HepG2 (cell line): ENCODE measurements around the gene ADAMTS4. TPM values are rescaled to one million over a fixed set of nuclear protein-coding genes. Genes with fewer than 3 reads are reported as not detected.

Experiments used
- ATF5 ChIP-seq: sonication (generic); formaldehyde crosslinking; IDR thresholded peaks from 2 replicates; pipeline ENCODE4 v1.4.0; 2020; ENCODE audit warnings: mild to moderate bottlenecking, low read depth, missing genetic modification reagents
- BHLHE40 ChIP-seq: IDR thresholded peaks from 2 replicates; pipeline ENCODE4 v1.6.1; 2011; ENCODE audit warnings: low read length, improper control_type of control experiment
- ELF4 ChIP-seq: sonication (generic); formaldehyde crosslinking; IDR thresholded peaks from 2 replicates; pipeline ENCODE4 v1.5.0; 2020; ENCODE audit warnings: missing genetic modification reagents, mild to moderate bottlenecking, moderate library complexity, borderline replicate concordance
- GABPA ChIP-seq, 2 experiments: IDR thresholded peaks; 2 replicates each; pipeline ENCODE4 v1.6.1; 2011 to 2016; ENCODE audit warnings: low read depth in 2 of 2, low read length in 1 of 2, missing biosample characterization in 1 of 2, missing genetic modification characterization in 1 of 2
- IKZF1 ChIP-seq: fragments of 450-650 bp; IDR thresholded peaks from 2 replicates; pipeline ENCODE4 v1.7.1; 2016
- KLF9 ChIP-seq: IDR thresholded peaks from 2 replicates; pipeline ENCODE4 v1.6.1; 2016; ENCODE audit warnings: low read depth
- MBNL3 ChIP-seq: fragments of 250-450 bp; sonication (Bioruptor Pico); conservative IDR thresholded peaks from 2 replicates; pipeline ENCODE4 v1.8.0; 2022; ENCODE audit warnings: mild to moderate bottlenecking, inconsistent platforms
- MYC ChIP-seq: sonication (generic); formaldehyde crosslinking; IDR thresholded peaks from 2 replicates; pipeline ENCODE4 v1.9.0; 2021; ENCODE audit warnings: missing genetic modification reagents, borderline replicate concordance
- NFIB ChIP-seq: sonication (generic); formaldehyde crosslinking; IDR thresholded peaks from 2 replicates; pipeline ENCODE4 v1.9.0; 2021; ENCODE audit warnings: missing genetic modification reagents, mild to moderate bottlenecking, borderline replicate concordance
- NRL ChIP-seq: sonication (generic); formaldehyde crosslinking; IDR thresholded peaks from 2 replicates; pipeline ENCODE4 v1.5.0; 2020; ENCODE audit warnings: missing genetic modification reagents, mild to moderate bottlenecking, moderate library complexity, borderline replicate concordance
- PCBP2 ChIP-seq: fragments of 200-400 bp; formaldehyde crosslinking; optimal IDR thresholded peaks from 2 replicates; pipeline ENCODE3; 2018; ENCODE audit warnings: low read length, low read depth; ENCODE audit not compliant: poor library complexity, severe bottlenecking
- RFXANK ChIP-seq: IDR thresholded peaks from 2 replicates; pipeline ENCODE4 v1.6.1; 2016
- SIN3B ChIP-seq: fragments of 150-350 bp; IDR thresholded peaks from 2 replicates; pipeline ENCODE4 v1.6.1; 2014; ENCODE audit warnings: low read length
- SMAD1 ChIP-seq: sonication (generic); formaldehyde crosslinking; IDR thresholded peaks from 2 replicates; pipeline ENCODE4 v1.4.0; 2020; ENCODE audit warnings: missing genetic modification reagents, low read depth, mild to moderate bottlenecking, borderline replicate concordance
- ZNF280B ChIP-seq: sonication (generic); formaldehyde crosslinking; IDR thresholded peaks from 2 replicates; pipeline ENCODE4 v1.5.0; 2020; ENCODE audit warnings: missing genetic modification reagents, mild to moderate bottlenecking, borderline replicate concordance
- ZNF556 ChIP-seq: sonication (generic); formaldehyde crosslinking; IDR thresholded peaks from 2 replicates; pipeline ENCODE4 v1.4.0; 2020; ENCODE audit warnings: mild to moderate bottlenecking, missing genetic modification reagents, borderline replicate concordance
- ZNF564 ChIP-seq: sonication (generic); formaldehyde crosslinking; IDR thresholded peaks from 2 replicates; pipeline ENCODE4 v1.8.1; 2023; ENCODE audit warnings: mild to moderate bottlenecking, missing genetic modification reagents
- ZNF709 ChIP-seq: sonication (generic); formaldehyde crosslinking; IDR thresholded peaks from 2 replicates; pipeline ENCODE4 v1.5.0; 2020; ENCODE audit warnings: mild to moderate bottlenecking, missing genetic modification reagents
- ZNF713 ChIP-seq: sonication (generic); formaldehyde crosslinking; IDR thresholded peaks from 2 replicates; pipeline ENCODE4 v1.4.0; 2020; ENCODE audit warnings: mild to moderate bottlenecking, missing genetic modification reagents
- ZNF768 ChIP-seq: sonication (generic); formaldehyde crosslinking; IDR thresholded peaks from 2 replicates; pipeline ENCODE4 v1.4.0; 2020; ENCODE audit warnings: missing genetic modification reagents
- polyA plus RNA-seq, 8 experiments: library from polyadenylated mRNA; depleted of rRNA in 3 of 8; stranded (reverse) in 7 of 8; unstranded in 1 of 8; fragments of >200 nt; fragmentation: Illumina TruSeq in 4 of 8; extraction: Trizol in 4 of 8; gene quantifications; 2 replicates each; pipeline versions ENCODE4 v1.2.1 to v1.2.3, GENCODE V29; 2011 to 2016; ENCODE audit warnings: low read depth in 4 of 8, missing spikeins in 1 of 8, mixed read lengths in 1 of 8; ENCODE audit not compliant: insufficient read depth in 1 of 8
- total RNA-seq, 5 experiments: library from RNA; depleted of rRNA; stranded (reverse); fragments of >200 nt; fragmentation: Illumina TruSeq; extraction: Trizol; gene quantifications; 2 replicates each; pipeline ENCODE4 v1.2.3, GENCODE V29; 2016; ENCODE audit warnings: low read depth in 1 of 5
- TF ChIP-seq, protein P1 (sequence below): sonication (generic); formaldehyde crosslinking; IDR thresholded peaks from 2 replicates; pipeline ENCODE4 v1.4.0; 2020; ENCODE audit warnings: mild to moderate bottlenecking, missing genetic modification reagents
- TF ChIP-seq, protein P2 (sequence below), 2 experiments: fragments of 450-650 bp in 1 of 2; sonication (generic) in 1 of 2; formaldehyde crosslinking; IDR thresholded peaks; 2 replicates each; pipeline versions ENCODE4 v1.5.0 to v1.8.0; 2020 to 2022; ENCODE audit warnings: mild to moderate bottlenecking in 1 of 2, missing genetic modification reagents in 1 of 2

The ADAMTS4 gene
- total and polyA plus RNA-seq, 2 of the 13 experiments (the other 11 are each of a cell fraction or from before 2014, with no cell fraction given), result 0.51 to 1.7 TPM

DNA sequence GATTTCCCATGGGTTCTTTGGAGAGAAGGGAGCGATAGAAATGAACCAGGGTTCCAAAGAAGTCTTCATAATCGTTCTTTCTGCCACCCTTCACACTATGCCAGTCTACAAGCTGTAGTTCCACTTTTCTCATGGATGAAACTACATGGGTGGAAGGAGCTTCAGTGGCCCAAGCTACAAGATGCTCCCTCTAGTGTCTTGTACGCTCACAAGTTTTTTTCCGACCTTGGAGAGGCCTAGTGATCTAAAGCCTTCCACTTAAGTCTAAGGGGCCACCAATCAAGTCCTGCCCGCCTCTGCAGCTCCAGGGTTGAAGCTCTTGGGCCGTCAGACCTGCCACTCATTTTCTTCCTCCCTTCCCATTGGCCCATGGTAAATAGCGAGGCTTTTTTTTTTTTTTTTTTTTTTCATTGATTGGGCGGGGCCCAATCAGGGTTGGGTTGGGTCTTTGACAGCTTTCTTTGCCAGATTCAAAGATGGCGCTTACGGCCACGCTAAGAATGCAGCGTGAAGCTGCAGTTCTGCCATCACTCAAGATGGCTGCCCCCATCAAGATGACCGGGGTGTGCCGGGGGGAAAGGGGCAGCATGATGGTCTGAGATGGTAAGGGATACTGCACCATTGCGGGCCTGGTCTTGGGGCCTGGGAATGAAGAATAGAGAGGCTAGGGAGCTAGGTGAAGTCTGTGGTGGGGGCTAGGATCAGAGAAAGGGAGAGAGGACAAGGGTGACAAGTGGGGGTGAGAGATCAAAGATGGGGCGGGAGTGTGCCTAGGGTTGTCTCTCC lies 26.9 kb upstream of the ADAMTS4 start, which contains the start of gene TOMM40L (continued):
- TF ChIP-seq, protein P1, sequence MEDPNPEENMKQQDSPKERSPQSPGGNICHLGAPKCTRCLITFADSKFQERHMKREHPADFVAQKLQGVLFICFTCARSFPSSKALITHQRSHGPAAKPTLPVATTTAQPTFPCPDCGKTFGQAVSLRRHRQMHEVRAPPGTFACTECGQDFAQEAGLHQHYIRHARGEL (CRISPR knock-in tag), result no peak
- no peak for TF ChIP-seq ZNF768 (CRISPR knock-in tag)
- TF ChIP-seq SMAD1, result no peak
- no peak for TF ChIP-seq ATF5
- no peak for TF ChIP-seq BHLHE40
- TF ChIP-seq, protein P2, sequence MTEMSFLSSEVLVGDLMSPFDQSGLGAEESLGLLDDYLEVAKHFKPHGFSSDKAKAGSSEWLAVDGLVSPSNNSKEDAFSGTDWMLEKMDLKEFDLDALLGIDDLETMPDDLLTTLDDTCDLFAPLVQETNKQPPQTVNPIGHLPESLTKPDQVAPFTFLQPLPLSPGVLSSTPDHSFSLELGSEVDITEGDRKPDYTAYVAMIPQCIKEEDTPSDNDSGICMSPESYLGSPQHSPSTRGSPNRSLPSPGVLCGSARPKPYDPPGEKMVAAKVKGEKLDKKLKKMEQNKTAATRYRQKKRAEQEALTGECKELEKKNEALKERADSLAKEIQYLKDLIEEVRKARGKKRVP (CRISPR knock-in tag; IDR thresholded peaks at IDR 0.05), result no peak
- TF ChIP-seq ZNF564 (CRISPR knock-in tag), result no peak
- no peak for TF ChIP-seq GABPA (IDR thresholded peaks at IDR 0.05; ENCODE audit: low read depth, low read length)
- TF ChIP-seq GABPA (CRISPR knock-in tag; IDR thresholded peaks at IDR 0.05; ENCODE audit: low read depth), result no peak
- no peak for TF ChIP-seq RFXANK
- no peak for TF ChIP-seq NRL (CRISPR knock-in tag)
- no peak for TF ChIP-seq MBNL3 (CRISPR knock-in tag)
- TF ChIP-seq NFIB (CRISPR knock-in tag), result no peak
- TF ChIP-seq ZNF556 (CRISPR knock-in tag), result no peak
- TF ChIP-seq ZNF280B (CRISPR knock-in tag), result no peak
- TF ChIP-seq ZNF713 (CRISPR knock-in tag), result no peak
- no peak for TF ChIP-seq ELF4 (CRISPR knock-in tag)
- no peak; the same call in 1 of the 2 replicates for TF ChIP-seq MYC (CRISPR knock-in tag)
- TF ChIP-seq KLF9 (CRISPR knock-in tag), result no peak
- TF ChIP-seq SIN3B, result no peak
- no peak for TF ChIP-seq ZNF709
- no peak for TF ChIP-seq IKZF1
- TF ChIP-seq PCBP2, result no peak
